Measurements from ENCODE around the gene POU2F3.

DNA sequence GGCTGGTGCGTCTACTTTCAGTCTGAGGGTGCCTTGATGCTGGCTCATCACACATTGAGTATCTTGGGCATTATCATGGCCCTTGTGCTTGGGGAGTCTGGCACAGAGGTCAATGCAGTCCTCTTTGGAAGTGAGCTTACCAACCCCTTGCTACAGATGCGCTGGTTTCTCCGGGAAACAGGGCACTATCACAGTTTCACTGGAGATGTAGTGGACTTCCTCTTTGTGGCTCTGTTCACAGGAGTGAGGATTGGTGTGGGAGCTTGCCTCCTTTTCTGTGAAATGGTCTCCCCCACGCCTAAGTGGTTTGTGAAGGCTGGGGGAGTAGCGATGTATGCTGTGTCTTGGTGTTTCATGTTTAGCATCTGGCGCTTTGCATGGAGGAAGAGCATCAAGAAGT lies 90.1 kb downstream of the POU2F3 start:
- no peak for TF ChIP-seq EZH2phosphoT487 (IDR thresholded peaks at IDR 0.05; ENCODE audit: low read depth, severe bottlenecking, unreplicated experiment)
- TF ChIP-seq CTCF (IDR thresholded peaks at IDR 0.05; ENCODE audit: poor library complexity), result no peak
